Activated CD4-positive, alpha-beta T cell treated with anti-CD3 and anti-CD28 coated beads for 4 hours (primary cell): ENCODE data around the gene PRLR.
"Not testable (repeated sequence)": the region's sequence is repeated elsewhere in the genome, so short reads cannot be mapped to it uniquely, and the experiment has no call there.

Experiments
- DNase-seq, 2 donors: peaks; one replicate each; pipeline ENCODE4 v3.0.0-alpha.2; 2020

Gene PRLR

GRCh38 chr5:35066260-35066795 lies 164.0 kb downstream of the PRLR start:
- no peak for DNase-seq

GRCh38 chr5:35063414-35063813 lies 166.9 kb downstream of the PRLR start:
- no peak for DNase-seq

- no peak for DNase-seq
These were observed 169.0 kb downstream of the PRLR start for GRCh38 chr5:35061211-35061770.

GRCh38 chr5:35060236-35060635 lies 170.1 kb downstream of the PRLR start:
- DNase-seq: no peak

- DNase-seq: no peak
These were observed 171.0 kb downstream of the PRLR start for GRCh38 chr5:35059251-35059650.

GRCh38 chr5:35058374-35058788 lies 171.9 kb downstream of the PRLR start:
- no peak for DNase-seq

GRCh38 chr5:35056686-35057085 lies 173.6 kb downstream of the PRLR start:
- no peak for DNase-seq

GRCh38 chr5:35052838-35053237 lies 177.4 kb downstream of the PRLR start:
- no peak for DNase-seq

GRCh38 chr5:35050541-35051126 lies 179.7 kb downstream of the PRLR start:
- DNase-seq: no peak

- no peak for DNase-seq
These were observed 181.4 kb downstream of the PRLR start for GRCh38 chr5:35048910-35049309.

GRCh38 chr5:35047785-35048404 lies 182.4 kb downstream of the PRLR start, which contains the start of gene AGXT2:
Gene AGXT2, minus strand, starts transcription at chr5:35047949. Its CDS starts 57 bp downstream, at chr5:35047892.
- DNase-seq: no peak

GRCh38 chr5:35046774-35047173 lies 183.5 kb downstream of the PRLR start:
- no peak for DNase-seq

GRCh38 chr5:35045280-35045679 lies 185.0 kb downstream of the PRLR start:
- DNase-seq: no peak

- DNase-seq: no peak
These were observed 185.6 kb downstream of the PRLR start for GRCh38 chr5:35044649-35045048.

- no peak for DNase-seq
These were observed 187.5 kb downstream of the PRLR start for GRCh38 chr5:35042781-35043180.

- DNase-seq: no peak
These were observed 189.0 kb downstream of the PRLR start for GRCh38 chr5:35041261-35041660.

- DNase-seq: no peak
These were observed 191.4 kb downstream of the PRLR start for GRCh38 chr5:35038891-35039290.

GRCh38 chr5:35036536-35036935 lies 193.8 kb downstream of the PRLR start:
- no peak for DNase-seq

- not testable (repeated sequence) for DNase-seq
These were observed 194.4 kb downstream of the PRLR start for GRCh38 chr5:35035929-35036328.

- DNase-seq: no peak
These were observed 195.0 kb downstream of the PRLR start for GRCh38 chr5:35035271-35035670.

- DNase-seq: no peak
These were observed 197.9 kb downstream of the PRLR start for GRCh38 chr5:35032356-35032755.

- DNase-seq: no peak
These were observed 199.0 kb downstream of the PRLR start for GRCh38 chr5:35031276-35031675.

- no peak for DNase-seq
These were observed 199.7 kb downstream of the PRLR start for GRCh38 chr5:35030426-35031100.

- no peak for DNase-seq
These were observed 201.0 kb downstream of the PRLR start for GRCh38 chr5:35029333-35029732.
